Inflammatory macrophage (primary cell): Measurements from ENCODE around the gene MEX3C.

Source experiments
- DNase-seq, 2 donors: peaks; one replicate each; pipeline ENCODE4 v3.0.0-alpha.2; 2020 to 2022

MEX3C gene

DNA sequence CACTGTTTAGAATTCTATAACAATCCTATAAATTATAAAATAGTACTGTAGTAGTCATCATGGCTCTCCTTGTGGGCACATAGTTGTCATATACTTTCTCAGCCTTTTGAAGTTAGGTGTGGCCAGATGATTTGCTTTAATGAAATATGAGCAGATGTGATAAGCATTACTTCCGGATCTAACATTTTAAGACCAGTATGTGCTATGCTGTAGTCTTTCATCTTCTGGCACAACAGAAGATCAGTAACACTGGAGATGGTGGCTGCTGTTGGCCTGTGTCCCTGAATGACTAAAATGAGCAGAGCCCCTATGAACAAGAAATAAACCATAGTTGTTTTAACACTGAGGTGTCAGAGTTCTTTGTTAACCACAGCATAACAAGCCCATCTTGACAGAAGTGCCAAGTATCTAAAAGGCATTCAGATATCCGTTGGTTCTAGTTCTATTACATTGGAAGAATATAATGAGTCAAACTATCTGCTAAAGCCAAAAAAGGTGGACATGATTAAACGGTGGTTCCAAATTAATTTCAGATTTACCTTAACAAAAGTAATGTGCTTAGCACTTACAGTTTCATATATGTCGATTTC lies 6.3 kb downstream of the MEX3C start:
- no peak for DNase-seq

- DNase-seq = no peak
Measured at GRCh38 chr18:51190000-51190399, 7.5 kb downstream of the MEX3C start.

- DNase-seq = no peak
Measured at GRCh38 chr18:51188024-51188701, 9.3 kb downstream of the MEX3C start.

DNA sequence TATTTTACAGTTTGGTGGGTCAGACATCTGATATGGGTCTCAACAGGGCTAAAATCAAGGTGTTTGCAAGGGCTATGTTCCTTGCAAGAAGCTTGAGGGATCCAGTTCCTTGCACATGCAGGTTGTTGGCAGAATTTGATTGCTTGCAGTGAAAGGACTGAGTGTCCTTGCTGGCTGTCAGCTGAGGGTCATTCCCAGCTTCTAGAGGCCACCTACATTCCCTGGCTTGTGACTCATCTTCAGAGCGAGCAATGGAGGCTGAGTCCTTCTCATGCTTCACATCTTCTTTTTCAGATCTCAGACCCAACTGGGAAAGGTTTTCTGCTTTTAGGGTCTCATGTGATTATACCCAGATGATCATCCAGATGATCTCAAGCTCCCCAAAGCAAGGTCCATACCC lies 12.4 kb downstream of the MEX3C start:
- DNase-seq = peak in 1 of 2 donors; percentile 25

DNA sequence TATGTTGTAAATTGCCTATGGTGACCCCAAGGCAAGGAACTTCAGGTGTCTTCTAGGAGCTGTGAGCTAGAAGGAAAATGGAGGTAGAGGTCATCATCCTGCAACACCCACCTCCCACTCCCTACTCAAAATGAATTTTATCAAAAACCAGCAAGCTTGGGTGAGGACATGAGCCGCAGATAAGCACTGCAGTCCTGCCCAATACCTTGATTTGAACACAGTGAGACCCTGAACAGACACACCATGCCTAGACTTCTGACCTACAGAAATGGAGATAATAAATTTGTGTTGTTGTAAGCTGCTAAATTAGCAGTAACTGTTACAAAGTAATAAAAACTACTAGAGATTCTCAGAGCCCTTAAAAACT lies 13.4 kb downstream of the MEX3C start:
- DNase-seq = no peak

DNA sequence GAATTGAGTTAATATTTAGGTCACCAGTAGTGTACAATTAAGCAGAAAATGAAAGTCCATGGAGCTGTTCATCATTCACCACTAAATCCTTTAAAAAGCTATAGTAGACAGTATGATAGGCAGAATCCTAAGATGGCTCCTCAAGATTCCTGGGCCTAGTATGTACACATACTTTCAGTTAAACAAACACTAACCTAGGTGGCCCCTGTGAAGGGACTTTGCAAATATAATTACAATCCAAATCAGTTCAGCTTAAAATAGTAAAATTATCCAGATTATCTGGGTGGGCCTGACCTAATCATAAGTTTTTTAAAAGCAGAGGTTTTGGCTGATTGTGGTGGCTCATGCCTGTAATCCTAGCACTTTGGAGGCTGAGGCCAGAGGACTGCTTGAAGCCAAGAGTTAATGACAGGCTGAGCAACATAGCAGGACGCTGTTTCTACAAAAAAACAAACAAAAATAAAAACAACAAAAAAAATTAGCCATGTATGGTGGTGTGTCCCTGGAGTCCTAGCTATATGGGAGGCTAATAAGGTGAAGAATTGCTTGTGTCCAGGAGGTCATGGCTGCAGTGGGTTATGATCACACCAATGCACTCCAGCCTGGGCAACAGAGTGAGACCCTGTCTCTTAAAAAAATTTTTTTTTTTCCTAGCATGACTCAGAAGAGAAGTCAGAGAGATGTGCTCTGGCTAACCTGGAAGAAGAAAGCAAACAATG lies 13.9 kb downstream of the MEX3C start:
- DNase-seq = no peak

DNA sequence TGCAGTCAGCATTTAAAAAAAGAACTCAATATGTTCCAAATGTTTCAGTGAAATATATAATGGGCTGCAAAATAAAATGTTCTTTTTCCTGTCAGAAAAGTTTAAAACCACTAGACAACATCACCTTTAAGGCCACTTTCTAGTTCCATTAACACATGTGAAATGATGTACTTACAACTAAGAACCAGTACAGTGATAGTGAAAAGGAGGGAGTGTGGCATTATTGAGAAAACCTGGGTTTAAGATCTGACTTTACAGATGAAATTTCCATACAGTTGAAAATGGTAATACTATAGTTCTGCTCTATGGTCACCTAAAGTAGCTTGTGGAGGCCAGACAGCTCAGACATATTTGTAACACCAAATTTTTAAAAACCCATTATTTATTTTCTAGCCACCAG lies 14.7 kb downstream of the MEX3C start:
- no peak for DNase-seq

GRCh38 chr18:51171625-51172259 lies 25.7 kb downstream of the MEX3C start:
- DNase-seq = peak in 1 of 2 donors; percentile 15

GRCh38 chr18:51171223-51171622 lies 26.3 kb downstream of the MEX3C start:
- DNase-seq = peak in 1 of 2 donors; percentile 11

GRCh38 chr18:51170664-51171063 lies 26.8 kb downstream of the MEX3C start:
- no peak for DNase-seq

GRCh38 chr18:51169731-51170130 lies 27.8 kb downstream of the MEX3C start:
- DNase-seq = no peak

DNA sequence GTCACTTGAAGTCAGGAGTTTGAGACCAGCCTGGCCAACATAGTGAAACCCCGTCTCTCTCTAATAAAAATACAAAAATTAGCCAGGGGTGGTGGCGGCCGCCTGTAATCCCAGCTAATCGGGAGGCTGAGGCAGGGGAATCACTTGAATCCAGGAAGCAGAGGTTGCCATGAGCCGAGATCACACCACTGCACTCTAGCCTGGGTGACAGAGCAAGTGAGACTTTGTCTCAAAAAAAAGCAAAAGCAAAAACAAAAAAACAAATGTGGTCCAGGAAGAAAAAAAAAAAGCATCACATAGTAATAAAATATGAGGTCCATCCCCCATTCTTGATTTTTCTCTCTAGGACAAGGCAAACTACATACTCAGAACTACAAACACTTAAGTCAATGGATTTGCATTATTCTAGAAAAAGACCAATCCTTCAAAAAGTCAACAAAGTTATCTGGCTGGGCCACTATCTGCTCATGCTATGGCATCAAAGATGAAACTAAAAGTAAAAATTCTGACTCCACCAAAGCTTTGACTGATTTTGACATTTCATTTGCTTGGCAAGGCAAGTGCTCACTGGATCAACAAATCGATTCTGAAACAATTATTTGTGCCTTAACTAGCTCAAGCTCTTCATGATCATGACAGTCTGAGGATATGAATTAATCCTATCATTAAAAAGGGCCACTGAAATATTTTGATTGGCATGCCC lies 28.4 kb downstream of the MEX3C start:
- DNase-seq = no peak

GRCh38 chr18:51168026-51168742 lies 29.3 kb downstream of the MEX3C start:
- no peak for DNase-seq

- no peak for DNase-seq
Measured at GRCh38 chr18:51165296-51165695, 32.2 kb downstream of the MEX3C start.

- no peak for DNase-seq
Measured at GRCh38 chr18:51164761-51165281, 32.7 kb downstream of the MEX3C start.

GRCh38 chr18:51164342-51164741 lies 33.1 kb downstream of the MEX3C start:
- DNase-seq = no peak

GRCh38 chr18:51163543-51163942 lies 33.9 kb downstream of the MEX3C start:
- DNase-seq = no peak

- DNase-seq = no peak
Measured at GRCh38 chr18:51162617-51163016, 34.9 kb downstream of the MEX3C start.

DNA sequence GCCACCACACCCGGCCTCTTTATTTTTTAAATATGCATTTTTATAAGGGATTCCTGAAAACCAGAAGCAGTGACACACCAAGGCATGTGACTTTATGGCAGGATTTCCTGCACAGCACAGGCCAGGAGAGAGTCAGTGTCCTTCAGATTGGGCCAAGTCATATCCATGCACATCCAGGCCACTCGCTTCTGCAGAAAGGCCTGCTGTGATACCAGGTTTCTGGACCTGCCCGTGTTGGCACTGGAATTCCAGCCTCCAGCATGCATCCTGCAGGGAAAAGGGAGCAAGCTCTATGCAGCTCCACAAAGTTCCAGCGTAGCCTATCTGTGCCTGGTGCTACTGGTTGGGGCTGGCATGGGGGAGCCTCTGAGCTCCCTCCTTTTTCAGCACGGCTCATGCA lies 36.8 kb downstream of the MEX3C start:
- DNase-seq = no peak

GRCh38 chr18:51157215-51157614 lies 40.3 kb downstream of the MEX3C start:
- no peak for DNase-seq

DNA sequence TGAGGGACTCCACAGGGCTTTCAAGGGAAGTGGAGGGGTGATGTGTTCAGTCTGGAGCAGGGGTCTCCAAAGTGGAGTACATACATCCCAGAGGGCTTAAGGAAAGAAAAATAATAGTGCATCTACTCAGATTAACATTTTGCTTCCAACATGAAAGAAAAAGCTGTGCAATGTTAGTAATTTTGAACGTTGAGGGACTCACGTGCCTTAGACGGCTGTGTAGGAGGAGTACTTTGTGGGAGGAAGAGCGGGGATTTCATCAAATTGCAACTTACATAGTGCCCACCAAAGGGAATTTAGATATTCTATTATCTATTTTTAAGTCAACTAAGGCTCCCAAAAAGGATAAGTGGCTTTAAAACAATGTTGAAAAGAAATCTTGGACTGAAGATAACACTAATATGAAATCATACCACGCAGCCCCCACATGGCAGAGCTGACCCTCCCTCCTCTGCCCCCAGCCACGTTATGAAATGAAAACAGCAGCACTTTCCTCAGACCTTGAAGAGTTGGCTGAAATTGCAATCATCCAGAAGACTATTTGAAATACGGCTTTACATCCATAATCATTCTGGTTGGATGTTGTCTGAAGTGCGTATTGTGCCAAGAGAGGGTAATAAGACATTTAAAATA lies 42.9 kb downstream of the MEX3C start:
- peak in 1 of 2 donors; percentile 15 for DNase-seq
